GM21619 (cell line): ENCODE data around the gene PBX1.
"Not testable (repeated sequence)": the region's sequence is repeated elsewhere in the genome, so short reads cannot be mapped to it uniquely, and the experiment has no call there.

Source experiments
- ATAC-seq: cut with Tn5 transposase; IDR thresholded peaks from one replicate; pipeline ENCODE4 v1.9.1; 2021; ENCODE audit not compliant: unreplicated experiment

Gene PBX1

DNA sequence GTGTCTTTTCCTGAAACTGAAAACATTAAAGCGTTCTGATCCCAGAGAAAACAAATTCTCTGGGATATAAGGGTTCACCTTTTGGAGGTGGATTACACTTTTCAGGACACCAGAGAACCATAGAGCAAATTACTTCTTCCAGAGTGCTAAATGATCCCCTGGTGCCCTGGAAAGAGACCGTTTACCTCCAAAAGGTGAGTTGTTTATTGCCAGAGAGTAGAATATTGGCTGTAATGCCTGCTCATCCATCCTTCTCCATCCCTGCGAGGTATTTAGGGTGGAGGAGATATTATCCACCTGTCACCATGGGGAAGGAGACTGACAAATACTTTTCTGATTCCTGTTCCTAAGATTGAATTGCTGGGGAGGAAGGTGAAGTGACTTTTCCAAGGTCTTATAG lies 30.4 kb downstream of the PBX1 start:
- no peak for ATAC-seq

DNA sequence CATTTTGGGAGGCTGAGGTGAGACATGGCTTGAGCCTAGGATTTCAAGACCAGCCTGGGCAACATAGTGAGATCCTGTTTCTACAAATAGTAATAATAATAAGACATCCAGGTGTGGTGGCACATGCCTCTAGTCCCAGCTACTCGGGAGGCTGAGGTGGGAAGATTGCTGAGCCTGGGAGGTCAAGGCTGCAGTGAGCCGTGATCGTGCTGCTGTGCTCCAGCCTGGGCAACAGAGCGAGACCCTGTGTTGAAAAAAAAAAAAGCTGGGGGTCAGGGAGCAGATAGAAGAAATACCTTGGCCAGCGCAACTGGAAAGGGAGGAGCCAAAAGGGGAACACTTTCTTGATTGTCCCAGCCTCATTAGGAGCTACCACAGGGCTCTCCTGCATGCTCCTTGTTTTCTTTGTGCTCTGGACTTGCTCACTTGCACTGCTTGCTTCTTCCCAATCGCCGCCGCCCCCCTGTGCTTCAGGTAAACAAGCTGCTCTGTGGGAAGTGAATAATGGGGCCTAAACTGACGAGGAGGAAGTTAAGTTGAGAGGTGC lies 31.1 kb downstream of the PBX1 start:
- ATAC-seq = no peak

- ATAC-seq = no peak
Observed at GRCh38 chr1:164590592-164590991, 31.6 kb downstream of the PBX1 start.

DNA sequence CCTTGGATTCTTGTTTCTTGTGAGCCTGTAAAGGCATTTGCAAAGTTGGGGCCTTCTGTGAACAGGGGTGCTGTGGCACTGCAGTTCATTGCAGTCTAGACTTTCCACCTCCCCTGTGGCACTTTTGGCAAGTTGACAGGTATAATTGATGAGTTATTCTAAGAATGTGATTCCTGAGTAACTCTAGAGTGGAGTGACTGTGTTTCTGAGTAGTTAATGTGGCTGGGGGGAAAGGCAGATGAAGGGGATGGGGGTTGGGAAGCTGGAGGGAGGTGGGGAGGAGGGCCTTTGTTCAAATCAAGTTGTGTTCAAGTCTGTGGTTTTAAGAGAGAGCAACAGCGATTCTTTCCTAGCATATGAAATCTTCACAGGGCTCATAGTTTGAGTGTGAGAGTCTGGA lies 32.9 kb downstream of the PBX1 start:
- no peak for ATAC-seq

DNA sequence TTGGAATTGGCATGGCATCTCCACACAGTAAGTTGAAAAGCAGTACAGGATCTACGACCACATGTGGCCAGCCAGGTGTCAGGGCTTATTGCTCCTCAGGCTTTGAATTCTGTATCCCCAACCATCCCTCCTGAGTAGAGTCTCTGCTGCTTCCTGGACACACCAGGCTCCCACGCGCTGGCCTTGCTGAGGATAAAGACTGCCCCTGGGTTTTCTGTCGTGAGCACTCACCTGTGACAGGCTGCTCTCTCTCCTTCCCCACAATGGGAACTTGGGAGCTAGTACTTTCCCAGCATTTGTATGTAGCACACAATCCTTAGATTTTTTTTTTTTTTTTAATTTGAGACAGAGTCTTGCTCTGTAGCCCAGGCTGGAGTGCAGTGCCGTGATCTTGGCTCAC lies 33.6 kb downstream of the PBX1 start:
- ATAC-seq = no peak

- ATAC-seq = no peak
Observed at GRCh38 chr1:164595212-164595611, 36.2 kb downstream of the PBX1 start.

GRCh38 chr1:164596172-164596571 lies 37.2 kb downstream of the PBX1 start:
- no peak for ATAC-seq

DNA sequence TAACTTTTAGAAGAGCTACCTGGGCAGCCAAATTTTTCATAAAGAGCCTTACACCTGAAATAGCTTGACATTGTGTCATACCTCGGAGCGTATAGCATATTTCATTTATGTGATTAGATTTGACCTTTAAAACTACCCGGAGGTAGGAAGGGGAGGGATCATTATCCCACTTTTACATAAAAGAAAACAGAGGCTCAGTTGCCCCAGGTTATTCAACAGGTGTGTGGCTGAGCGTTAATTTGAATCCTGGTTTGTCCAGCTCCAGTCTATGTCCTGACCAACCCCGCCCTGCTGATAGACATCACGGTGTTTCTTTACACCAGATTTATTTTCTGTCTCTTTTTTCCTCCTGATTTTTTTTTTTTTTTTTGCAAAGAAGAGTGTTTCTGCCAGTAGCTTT lies 39.7 kb downstream of the PBX1 start:
- ATAC-seq = no peak

GRCh38 chr1:164599272-164599671 lies 40.3 kb downstream of the PBX1 start:
- ATAC-seq = no peak

GRCh38 chr1:164601399-164602100 lies 42.6 kb downstream of the PBX1 start:
- ATAC-seq = no peak

GRCh38 chr1:164602101-164602422 lies 43.1 kb downstream of the PBX1 start:
- no peak for ATAC-seq

DNA sequence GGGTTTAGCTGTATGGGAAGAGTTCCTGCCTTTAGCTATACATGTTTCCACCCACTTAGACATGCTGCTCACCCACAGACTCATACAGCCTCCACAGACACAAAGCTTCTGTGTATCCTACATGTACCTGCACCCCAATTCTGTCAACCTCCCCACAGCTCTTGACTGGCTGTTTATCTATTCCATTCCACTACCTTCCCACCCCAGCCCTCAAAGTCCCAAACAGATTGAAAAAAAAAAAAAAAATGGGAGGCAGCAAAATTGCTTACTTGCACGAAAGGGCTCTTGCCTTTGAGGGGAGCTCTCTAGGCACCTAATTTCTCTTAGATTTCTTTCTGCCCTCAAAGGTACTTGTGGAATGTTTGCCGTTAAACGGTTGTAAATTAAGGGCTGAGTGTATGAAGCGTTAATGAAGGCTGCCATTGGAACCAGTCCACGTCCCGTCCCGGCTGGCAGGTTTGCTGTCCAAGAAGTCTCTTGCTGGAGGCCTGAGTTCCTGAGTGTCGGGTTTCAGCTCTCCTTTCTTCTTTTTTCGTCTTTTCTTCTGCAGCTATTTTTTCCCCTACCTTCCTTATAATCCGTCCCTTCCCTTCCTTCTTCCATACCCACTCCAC lies 43.6 kb downstream of the PBX1 start:
- no peak for ATAC-seq

GRCh38 chr1:164603805-164604204 lies 44.8 kb downstream of the PBX1 start:
- ATAC-seq = not testable (repeated sequence)

- ATAC-seq = no peak
Observed at GRCh38 chr1:164604541-164604940, 45.6 kb downstream of the PBX1 start.

GRCh38 chr1:164605254-164606091 lies 46.5 kb downstream of the PBX1 start:
- ATAC-seq = no peak

GRCh38 chr1:164607351-164607750 lies 48.4 kb downstream of the PBX1 start:
- ATAC-seq = no peak

DNA sequence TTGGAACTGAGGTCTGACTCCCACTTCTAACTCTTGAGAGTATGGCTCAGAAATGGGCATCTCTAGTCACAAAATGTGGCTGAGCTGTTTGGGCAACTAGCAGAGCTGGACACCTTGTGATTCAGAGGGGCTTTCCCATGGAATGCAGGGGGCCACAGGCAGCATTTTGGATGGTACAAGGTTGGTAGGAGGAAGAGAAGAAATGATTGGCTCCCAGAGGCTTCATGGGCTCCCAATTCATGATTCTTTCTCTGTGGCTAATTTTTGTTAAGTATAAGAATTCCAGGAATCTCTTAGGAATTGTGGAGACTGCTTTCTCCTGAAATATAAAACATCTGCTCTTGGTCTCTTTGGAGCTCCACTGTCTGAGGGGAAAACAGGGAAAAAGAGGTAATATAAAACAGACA lies 49.7 kb downstream of the PBX1 start:
- no peak for ATAC-seq

DNA sequence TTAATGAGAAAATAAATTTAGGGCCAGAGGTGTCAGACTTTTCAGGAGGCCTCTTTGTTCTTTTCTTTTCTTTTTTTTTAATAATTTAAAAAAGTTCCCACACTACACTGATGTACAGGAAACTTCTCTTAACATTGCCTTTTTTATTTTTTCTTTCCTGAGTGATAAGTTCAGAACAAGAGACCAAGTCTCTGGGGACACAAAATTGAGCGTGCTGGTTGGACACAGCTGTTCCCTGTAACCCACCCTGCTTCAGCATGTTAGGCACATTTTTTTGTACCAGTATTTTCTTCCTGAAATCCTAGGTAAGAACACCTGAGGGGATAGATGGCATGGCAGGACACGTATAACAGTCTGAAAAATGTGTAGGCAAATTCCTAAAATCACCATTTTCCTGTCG lies 50.1 kb downstream of the PBX1 start:
- ATAC-seq = no peak

- no peak for ATAC-seq
Observed at GRCh38 chr1:164610538-164611222, 51.7 kb downstream of the PBX1 start.

GRCh38 chr1:164611754-164612642 lies 53.0 kb downstream of the PBX1 start:
- no peak for ATAC-seq
